ENCODE results near the gene KL.

- TF ChIP-seq, protein P1, sequence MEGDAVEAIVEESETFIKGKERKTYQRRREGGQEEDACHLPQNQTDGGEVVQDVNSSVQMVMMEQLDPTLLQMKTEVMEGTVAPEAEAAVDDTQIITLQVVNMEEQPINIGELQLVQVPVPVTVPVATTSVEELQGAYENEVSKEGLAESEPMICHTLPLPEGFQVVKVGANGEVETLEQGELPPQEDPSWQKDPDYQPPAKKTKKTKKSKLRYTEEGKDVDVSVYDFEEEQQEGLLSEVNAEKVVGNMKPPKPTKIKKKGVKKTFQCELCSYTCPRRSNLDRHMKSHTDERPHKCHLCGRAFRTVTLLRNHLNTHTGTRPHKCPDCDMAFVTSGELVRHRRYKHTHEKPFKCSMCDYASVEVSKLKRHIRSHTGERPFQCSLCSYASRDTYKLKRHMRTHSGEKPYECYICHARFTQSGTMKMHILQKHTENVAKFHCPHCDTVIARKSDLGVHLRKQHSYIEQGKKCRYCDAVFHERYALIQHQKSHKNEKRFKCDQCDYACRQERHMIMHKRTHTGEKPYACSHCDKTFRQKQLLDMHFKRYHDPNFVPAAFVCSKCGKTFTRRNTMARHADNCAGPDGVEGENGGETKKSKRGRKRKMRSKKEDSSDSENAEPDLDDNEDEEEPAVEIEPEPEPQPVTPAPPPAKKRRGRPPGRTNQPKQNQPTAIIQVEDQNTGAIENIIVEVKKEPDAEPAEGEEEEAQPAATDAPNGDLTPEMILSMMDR (IDR thresholded peaks at IDR 0.05), result no peak
- no peak for TF ChIP-seq POLR2A (IDR thresholded peaks at IDR 0.05)
These were observed 15.9 kb upstream of the KL start for GRCh38 chr13:33000365-33000764.
